Measurements from ENCODE around the gene ALAD. TPM values are rescaled to one million over a fixed set of nuclear protein-coding genes. Genes with fewer than 3 reads are reported as not detected.
"Not testable (repeated sequence)": the region's sequence is repeated elsewhere in the genome, so short reads cannot be mapped to it uniquely, and the experiment has no call there.

ALAD gene
- 6.6 and 7.8 TPM in 2 replicates for total RNA-seq (2022)
- Bru-seq, nascent RNA: percentile 35 among the genes with signal in this experiment
- BruChase-seq, experiment 1, labeled RNA remaining after a 6-hour chase: percentile 59 among the genes with signal in this experiment
- BruChase-seq, experiment 2, labeled RNA remaining after a 2-hour chase: percentile 47 among the genes with signal in this experiment
- long read RNA-seq, transcript ALAD-201 (12 exons, 3,173 nt): major isoform, 10 of 14 reads
- long read RNA-seq, partial matches to known transcripts: 2 of 14 reads
- long read RNA-seq, other reads (novel, unspliced or antisense): 2 of 14 reads

DNA sequence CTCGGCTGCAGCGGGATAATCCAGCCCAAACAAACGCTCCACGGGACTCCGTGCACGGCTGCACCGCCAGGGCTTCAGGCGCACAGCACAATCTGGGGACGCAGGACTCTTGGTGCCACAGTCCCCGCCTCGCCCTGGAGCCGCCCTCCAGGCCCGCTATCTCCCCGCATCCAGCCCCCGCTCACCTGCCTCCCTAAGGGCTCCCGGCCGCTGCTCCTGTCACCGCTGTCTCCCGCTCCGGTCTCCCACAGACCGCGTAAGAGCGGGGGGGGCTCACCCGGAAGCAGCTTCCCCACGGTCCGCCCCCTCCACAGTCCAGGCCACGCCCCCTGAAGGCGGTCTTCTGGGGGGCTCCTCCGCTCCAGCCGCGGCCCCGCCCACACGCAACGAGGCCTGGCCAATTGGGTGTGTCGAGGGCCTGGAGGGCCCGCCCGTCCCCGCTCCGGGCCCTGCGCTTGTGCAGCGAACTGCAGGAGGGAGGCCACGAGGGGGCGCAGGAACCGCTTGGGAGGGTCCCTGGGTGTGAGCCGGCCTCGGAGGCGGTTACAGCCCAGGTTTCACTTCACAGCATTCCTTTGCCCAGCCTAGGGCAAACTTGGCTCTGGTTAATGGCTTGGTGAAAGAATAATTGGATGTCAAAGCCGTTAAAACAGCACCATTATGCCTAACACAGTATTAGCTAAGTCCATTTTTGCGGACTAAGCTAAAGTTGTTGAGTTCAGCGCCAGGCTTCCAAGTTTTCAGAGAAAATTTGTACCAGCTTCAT, at the start of gene ALAD:
Gene ALAD, minus strand, starts transcription at position 258 of the 766 bp plus-strand sequence. CDS start 7,725 bp downstream, outside the sequence.
- ChIA-PET CTCF (interaction anchor here (0.5 to 12.6 kb wide), 25 partner anchors 9 to 615 kb away, joined by 3 to 141 read pairs (median 4); partner anchors contain the start of genes BSPRY, C9orf43, CDC26 and POLE3), POLR2A (interaction anchor here (0.6 to 3.6 kb wide), 9 partner anchors 9 to 257 kb away, joined by 3 to 48 read pairs (median 5); partner anchors contain the start of genes C9orf43, CDC26, HDHD3 and POLE3)
- peak within 1 kb of the TSS; percentile 82 for H3K27ac Mint-ChIP-seq (ENCODE audit: low read depth, unreplicated experiment)
- no peaks in the 10 kb centered on the region for H3K27me3 Mint-ChIP-seq (ENCODE audit: insufficient read depth, unreplicated experiment)
- H3K4me3 Mint-ChIP-seq (ENCODE audit: unreplicated experiment): peak within 1 kb of the TSS; percentile 97
- intact Hi-C loops (cut with micrococcal nuclease): loop anchor here (1.0 to 10.0 kb wide), 4 partner anchors 92 to 476 kb away; no protein-coding TSS in a partner anchor
- no peaks in the 10 kb centered on the region for H3K9me3 Mint-ChIP-seq (ENCODE audit: unreplicated experiment)
- DNase-seq (ENCODE audit: unreplicated experiment): peak; percentile 98
- no TSS peak for BruUV-seq (replicated peaks)
- TF ChIP-seq CTCF (IDR thresholded peaks at IDR 0.05; ENCODE audit: unreplicated experiment): peak; percentile 86
- H3K36me3 Mint-ChIP-seq (ENCODE audit: insufficient read depth, unreplicated experiment): no peaks in the 10 kb centered on the region
- H3K4me1 Mint-ChIP-seq (ENCODE audit: insufficient read depth, unreplicated experiment): peaks cover 12% of the 10 kb centered on the region

DNA sequence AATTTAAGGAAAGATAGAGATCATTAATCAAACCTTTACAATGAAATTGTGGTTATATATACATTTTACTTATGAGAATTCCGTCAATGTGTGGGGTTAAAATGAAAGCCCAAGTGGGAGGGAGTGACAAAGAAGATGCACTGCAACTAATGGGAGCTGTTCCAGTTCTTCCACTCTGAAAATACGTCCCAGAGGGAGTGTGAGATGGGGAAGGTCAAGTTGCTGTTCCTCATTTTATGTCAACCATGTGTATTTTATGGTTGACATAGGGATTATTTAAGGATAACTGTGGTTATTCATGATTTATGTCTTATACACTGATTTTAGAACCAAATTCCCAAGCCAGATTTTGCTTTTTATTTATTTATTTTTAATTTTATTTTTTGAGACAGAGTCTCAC, 48.3 kb upstream of the ALAD start:
- H3K36me3 Mint-ChIP-seq (ENCODE audit: insufficient read depth, unreplicated experiment): peaks cover 7% of the 10 kb centered on the region
- ChIA-PET POLR2A (no interaction called here), CTCF (interaction anchor here (1.2 to 10.0 kb wide), 3 partner anchors 15 to 206 kb away, joined by 3 to 317 read pairs (median 4); partner anchors contain the start of gene RGS3)
- no peak overlapping the region for H3K27ac Mint-ChIP-seq (ENCODE audit: low read depth, unreplicated experiment)
- intact Hi-C loops (cut with micrococcal nuclease): no loop called here
- no peak for TF ChIP-seq CTCF (IDR thresholded peaks at IDR 0.05; ENCODE audit: unreplicated experiment)
- H3K9me3 Mint-ChIP-seq (ENCODE audit: unreplicated experiment): no peaks in the 10 kb centered on the region
- H3K4me1 Mint-ChIP-seq (ENCODE audit: insufficient read depth, unreplicated experiment): no peaks in the 10 kb centered on the region
- DNase-seq (ENCODE audit: unreplicated experiment): no peak
- no peak overlapping the region for H3K4me3 Mint-ChIP-seq (ENCODE audit: unreplicated experiment)
- no TSS peak for BruUV-seq (replicated peaks)
- H3K27me3 Mint-ChIP-seq (ENCODE audit: insufficient read depth, unreplicated experiment): no peaks in the 10 kb centered on the region

DNA sequence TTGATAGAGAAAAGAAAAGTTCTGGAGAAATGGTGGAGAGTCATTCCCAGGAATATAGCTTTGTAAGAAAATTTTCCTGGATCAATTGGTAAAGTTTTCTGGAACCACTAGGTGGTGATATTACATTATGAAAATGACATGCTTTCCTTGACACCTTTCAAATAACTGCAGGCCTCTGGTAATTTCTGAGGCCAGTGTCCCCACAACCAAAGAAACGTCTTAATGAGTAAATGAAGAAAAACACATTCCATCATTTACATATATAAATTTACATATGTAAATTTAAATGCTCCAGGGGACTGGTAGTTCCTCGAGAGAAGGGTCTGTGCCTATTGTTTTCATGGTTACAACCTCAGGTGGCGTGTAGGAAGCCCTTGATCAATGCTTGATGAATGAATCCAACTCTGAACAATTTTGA, 45.2 kb upstream of the ALAD start:
- no TSS peak for BruUV-seq (replicated peaks)
- DNase-seq (ENCODE audit: unreplicated experiment): peak; percentile 51
- CTCF ChIA-PET: interaction anchor here (0.6 to 10.0 kb wide), 35 partner anchors 8 to 227 kb away, joined by 3 to 317 read pairs (median 4); no protein-coding TSS in a partner anchor
- POLR2A ChIA-PET: interaction anchor here (0.6 to 1.9 kb wide), 5 partner anchors 72 to 210 kb away, joined by 3 to 15 read pairs (median 4); no protein-coding TSS in a partner anchor
- no peak overlapping the region for H3K4me3 Mint-ChIP-seq (ENCODE audit: unreplicated experiment)
- H3K27me3 Mint-ChIP-seq (ENCODE audit: insufficient read depth, unreplicated experiment): no peaks in the 10 kb centered on the region
- no peaks in the 10 kb centered on the region for H3K4me1 Mint-ChIP-seq (ENCODE audit: insufficient read depth, unreplicated experiment)
- H3K9me3 Mint-ChIP-seq (ENCODE audit: unreplicated experiment): no peaks in the 10 kb centered on the region
- peaks cover 7% of the 10 kb centered on the region for H3K36me3 Mint-ChIP-seq (ENCODE audit: insufficient read depth, unreplicated experiment)
- intact Hi-C loops (cut with micrococcal nuclease): loop anchor here (2.0 kb wide), 3 partner anchors 138 to 208 kb away; no protein-coding TSS in a partner anchor
- H3K27ac Mint-ChIP-seq (ENCODE audit: low read depth, unreplicated experiment): no peak overlapping the region
- peak; percentile 66 for TF ChIP-seq CTCF (IDR thresholded peaks at IDR 0.05; ENCODE audit: unreplicated experiment)

DNA sequence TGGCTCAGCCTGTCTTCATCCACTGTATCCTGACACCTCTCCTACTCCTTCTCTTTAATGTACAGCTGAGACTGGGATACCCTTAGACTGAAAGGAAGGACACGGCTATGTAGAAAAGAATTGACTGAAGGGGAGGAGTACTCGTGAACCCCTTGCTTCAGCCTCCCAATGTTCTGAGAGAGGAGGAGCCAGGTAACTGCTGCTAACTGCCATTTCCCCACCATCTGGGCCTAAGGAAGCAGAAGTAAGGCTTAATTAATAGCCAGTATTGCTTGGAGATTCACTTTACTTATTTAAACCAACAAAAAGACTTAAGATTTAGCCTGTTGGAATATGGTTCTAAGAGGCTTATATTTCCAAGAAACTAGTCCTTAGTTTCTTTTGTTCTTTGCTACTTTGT, 43.7 kb upstream of the ALAD start:
- Mint-ChIP-seq H3K9me3 (ENCODE audit: unreplicated experiment) (no peaks in the 10 kb centered on the region), H3K27ac (ENCODE audit: low read depth, unreplicated experiment) (no peak overlapping the region), H3K36me3 (ENCODE audit: insufficient read depth, unreplicated experiment) (peaks cover 7% of the 10 kb centered on the region), H3K4me3 (ENCODE audit: unreplicated experiment) (no peak overlapping the region), H3K4me1 (ENCODE audit: insufficient read depth, unreplicated experiment) (no peaks in the 10 kb centered on the region), H3K27me3 (ENCODE audit: insufficient read depth, unreplicated experiment) (no peaks in the 10 kb centered on the region)
- no TSS peak for BruUV-seq (replicated peaks)
- DNase-seq (ENCODE audit: unreplicated experiment): no peak
- POLR2A ChIA-PET: no interaction called here
- intact Hi-C loops (cut with micrococcal nuclease): no loop called here
- CTCF ChIA-PET: interaction anchor here (0.6 to 10.0 kb wide), 7 partner anchors 10 to 211 kb away, joined by 3 to 317 read pairs (median 10); no protein-coding TSS in a partner anchor
- no peak for TF ChIP-seq CTCF (IDR thresholded peaks at IDR 0.05; ENCODE audit: unreplicated experiment)

DNA sequence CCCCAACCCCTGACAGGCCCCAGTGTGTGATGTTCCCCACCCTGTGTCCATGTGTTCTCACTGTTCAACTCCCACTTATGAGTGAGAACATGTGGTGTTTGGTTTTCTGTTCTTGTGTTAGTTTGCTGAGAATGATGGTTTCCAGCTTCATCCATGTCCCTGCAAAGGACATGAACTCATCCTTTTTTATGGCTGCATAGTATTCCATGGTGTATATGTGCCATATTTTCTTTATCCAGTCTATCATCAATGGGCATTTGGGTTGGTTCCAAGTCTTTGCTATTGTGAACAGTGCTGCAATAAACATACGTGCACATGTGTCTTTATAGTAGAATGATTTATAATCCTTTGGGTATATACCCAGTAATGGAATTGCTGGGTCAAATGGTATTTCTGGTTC, 36.6 kb upstream of the ALAD start:
- H3K27me3 Mint-ChIP-seq (ENCODE audit: insufficient read depth, unreplicated experiment): peaks cover 21% of the 10 kb centered on the region
- H3K4me1 Mint-ChIP-seq (ENCODE audit: insufficient read depth, unreplicated experiment); H3K27ac Mint-ChIP-seq (ENCODE audit: low read depth, unreplicated experiment); H3K4me3 Mint-ChIP-seq (ENCODE audit: unreplicated experiment); H3K9me3 Mint-ChIP-seq (ENCODE audit: unreplicated experiment); POLR2A ChIA-PET; DNase-seq (ENCODE audit: unreplicated experiment); intact Hi-C loops (cut with micrococcal nuclease); H3K36me3 Mint-ChIP-seq (ENCODE audit: insufficient read depth, unreplicated experiment); BruUV-seq (replicated peaks); CTCF ChIA-PET: not testable (repeated sequence)

All from MCF 10A (cell line).